Measurements from ENCODE around the gene LDB3.

The LDB3 gene

GRCh38 chr10:86693275-86693674 lies 25.0 kb downstream of the LDB3 start:
- no peaks in the 10 kb centered on the region for H3K36me3 ChIP-seq (ENCODE audit: control insufficient read depth, low read length)
- H4K20me1 ChIP-seq (ENCODE audit: control insufficient read depth, insufficient read depth, low read depth, low read length) = no peaks in the 10 kb centered on the region
- H3K9me3 ChIP-seq (ENCODE audit: control insufficient read depth, insufficient read depth, low read length) = no peaks in the 10 kb centered on the region
- TF ChIP-seq, protein P1, sequence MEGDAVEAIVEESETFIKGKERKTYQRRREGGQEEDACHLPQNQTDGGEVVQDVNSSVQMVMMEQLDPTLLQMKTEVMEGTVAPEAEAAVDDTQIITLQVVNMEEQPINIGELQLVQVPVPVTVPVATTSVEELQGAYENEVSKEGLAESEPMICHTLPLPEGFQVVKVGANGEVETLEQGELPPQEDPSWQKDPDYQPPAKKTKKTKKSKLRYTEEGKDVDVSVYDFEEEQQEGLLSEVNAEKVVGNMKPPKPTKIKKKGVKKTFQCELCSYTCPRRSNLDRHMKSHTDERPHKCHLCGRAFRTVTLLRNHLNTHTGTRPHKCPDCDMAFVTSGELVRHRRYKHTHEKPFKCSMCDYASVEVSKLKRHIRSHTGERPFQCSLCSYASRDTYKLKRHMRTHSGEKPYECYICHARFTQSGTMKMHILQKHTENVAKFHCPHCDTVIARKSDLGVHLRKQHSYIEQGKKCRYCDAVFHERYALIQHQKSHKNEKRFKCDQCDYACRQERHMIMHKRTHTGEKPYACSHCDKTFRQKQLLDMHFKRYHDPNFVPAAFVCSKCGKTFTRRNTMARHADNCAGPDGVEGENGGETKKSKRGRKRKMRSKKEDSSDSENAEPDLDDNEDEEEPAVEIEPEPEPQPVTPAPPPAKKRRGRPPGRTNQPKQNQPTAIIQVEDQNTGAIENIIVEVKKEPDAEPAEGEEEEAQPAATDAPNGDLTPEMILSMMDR (IDR thresholded peaks at IDR 0.05; ENCODE audit: low read depth, low read length, poor library complexity, severe bottlenecking) = no peak
- no peak for TF ChIP-seq EZH2phosphoT487 (IDR thresholded peaks at IDR 0.05; ENCODE audit: borderline replicate concordance, low read length)
- no peaks in the 10 kb centered on the region for H3K9me2 ChIP-seq (replicated peaks; ENCODE audit: control insufficient read depth, low read length)
- peaks cover 8% of the 10 kb centered on the region for H3K27me3 ChIP-seq (ENCODE audit: control insufficient read depth, low read length)
- H3K4me2 ChIP-seq (ENCODE audit: low read length) = no peak overlapping the region
- peaks cover 2% of the 10 kb centered on the region; the same call in 1 of the 2 replicates for H3K4me1 ChIP-seq (ENCODE audit: control insufficient read depth, low read length)
- H3K27ac ChIP-seq (ENCODE audit: low read depth, low read length) = no peak overlapping the region
- H3F3A ChIP-seq (ENCODE audit: control insufficient read depth, insufficient read depth) = no peaks in the 10 kb centered on the region
- H3K79me2 ChIP-seq (ENCODE audit: control insufficient read depth, low read length) = no peaks in the 10 kb centered on the region
- H3K4me3 ChIP-seq (ENCODE audit: low read length) = no peak overlapping the region

DNA sequence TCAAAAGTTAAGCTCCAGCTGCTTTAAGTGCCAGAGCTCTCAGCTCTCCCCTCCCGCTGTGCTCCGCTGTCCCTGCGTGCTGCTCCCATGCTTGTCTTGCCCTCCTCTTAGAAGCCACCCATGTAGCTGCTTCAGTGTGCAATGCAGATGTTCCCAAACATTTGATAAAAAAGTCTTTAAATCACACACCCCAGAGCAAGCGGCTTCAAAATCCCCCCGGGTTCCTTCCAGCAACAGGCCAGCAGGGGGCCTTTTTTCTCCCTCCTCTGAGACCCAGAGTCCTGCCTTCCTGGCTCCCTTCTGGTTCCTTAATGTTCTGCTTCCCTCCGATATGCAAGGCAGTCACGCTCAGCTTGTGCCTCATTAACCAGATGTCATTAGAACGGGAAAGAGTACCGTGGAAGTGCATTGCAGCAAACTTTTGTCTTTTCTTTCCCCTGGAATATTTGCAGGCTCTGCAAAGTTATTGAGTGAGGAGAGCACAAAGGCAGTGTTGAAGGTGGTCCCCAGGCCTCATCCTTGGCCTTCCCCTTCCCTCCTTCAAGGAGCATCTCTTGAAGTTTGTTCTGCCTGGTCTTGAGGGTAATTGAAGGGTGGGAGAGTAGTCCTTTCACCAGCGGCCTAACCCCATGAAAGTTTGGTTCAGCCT lies 25.5 kb downstream of the LDB3 start:
- Histone ChIP-seq H3K4me3 (ENCODE audit: low read length) (no peak overlapping the region), H3K9me2 (replicated peaks; ENCODE audit: control insufficient read depth, low read length) (no peaks in the 10 kb centered on the region), H3K9me3 (ENCODE audit: control insufficient read depth, insufficient read depth, low read length) (no peaks in the 10 kb centered on the region), H3K79me2 (ENCODE audit: control insufficient read depth, low read length) (no peaks in the 10 kb centered on the region), H3K4me1 (ENCODE audit: control insufficient read depth, low read length) (no peaks in the 10 kb centered on the region), H4K20me1 (ENCODE audit: control insufficient read depth, insufficient read depth, low read depth, low read length) (no peaks in the 10 kb centered on the region), H3K27me3 (ENCODE audit: control insufficient read depth, low read length) (peaks cover 8% of the 10 kb centered on the region), H3K36me3 (ENCODE audit: control insufficient read depth, low read length) (no peaks in the 10 kb centered on the region), H3F3A (ENCODE audit: control insufficient read depth, insufficient read depth) (no peaks in the 10 kb centered on the region), H3K27ac (ENCODE audit: low read depth, low read length) (no peak overlapping the region), H3K4me2 (ENCODE audit: low read length) (no peak overlapping the region)
- TF ChIP-seq, protein P1 (IDR thresholded peaks at IDR 0.05; ENCODE audit: low read depth, low read length, poor library complexity, severe bottlenecking) = peak; percentile 68
- TF ChIP-seq EZH2phosphoT487 (IDR thresholded peaks at IDR 0.05; ENCODE audit: borderline replicate concordance, low read length) = no peak

DNA sequence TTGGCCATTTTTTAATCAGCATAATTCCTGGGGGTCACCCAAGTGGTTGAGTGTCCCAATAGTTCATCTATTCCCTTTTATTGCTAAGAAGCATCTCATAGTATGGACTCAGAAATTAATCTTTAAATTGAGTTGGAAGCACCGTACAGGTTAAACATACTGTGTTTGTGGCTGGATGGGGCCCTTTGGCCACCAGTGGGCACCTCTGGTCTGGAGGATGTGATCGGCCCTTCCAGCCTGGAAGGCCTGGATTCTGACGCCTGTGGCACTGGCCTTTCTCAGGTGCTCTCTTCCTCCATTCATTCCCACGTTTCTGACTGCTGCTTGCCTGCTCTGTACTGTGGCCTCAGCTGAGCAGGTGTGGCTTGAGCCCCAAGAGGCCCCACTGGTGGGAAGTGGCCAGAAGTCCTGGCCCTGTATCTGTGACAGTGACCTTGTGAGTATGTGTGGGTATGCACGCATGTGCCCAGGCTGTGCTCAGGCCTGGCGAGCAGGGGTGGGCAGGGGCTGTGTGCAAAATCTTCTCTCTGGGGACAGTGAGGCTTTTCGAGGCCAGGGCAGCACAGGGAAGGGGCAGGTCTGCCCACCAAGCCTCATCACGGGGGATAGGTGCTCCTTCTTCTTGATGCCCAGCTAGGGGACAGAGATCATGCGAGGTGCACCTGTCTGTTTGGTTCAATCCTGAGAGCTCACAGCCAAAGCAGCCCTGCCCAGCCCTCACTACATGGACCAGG lies 30.1 kb downstream of the LDB3 start:
- H3K9me2 ChIP-seq (replicated peaks; ENCODE audit: control insufficient read depth, low read length) = no peaks in the 10 kb centered on the region
- peaks cover 8% of the 10 kb centered on the region for H3K27me3 ChIP-seq (ENCODE audit: control insufficient read depth, low read length)
- no peaks in the 10 kb centered on the region for H3K79me2 ChIP-seq (ENCODE audit: control insufficient read depth, low read length)
- H3K4me2 ChIP-seq (ENCODE audit: low read length) = no peak overlapping the region
- no peaks in the 10 kb centered on the region for H3K9me3 ChIP-seq (ENCODE audit: control insufficient read depth, insufficient read depth, low read length)
- no peaks in the 10 kb centered on the region for H4K20me1 ChIP-seq (ENCODE audit: control insufficient read depth, insufficient read depth, low read depth, low read length)
- H3F3A ChIP-seq (ENCODE audit: control insufficient read depth, insufficient read depth) = no peaks in the 10 kb centered on the region
- H3K4me1 ChIP-seq (ENCODE audit: control insufficient read depth, low read length) = no peaks in the 10 kb centered on the region
- TF ChIP-seq EZH2phosphoT487 (IDR thresholded peaks at IDR 0.05; ENCODE audit: borderline replicate concordance, low read length) = no peak
- TF ChIP-seq, protein P1 (IDR thresholded peaks at IDR 0.05; ENCODE audit: low read depth, low read length, poor library complexity, severe bottlenecking) = no peak
- H3K4me3 ChIP-seq (ENCODE audit: low read length) = no peak overlapping the region
- no peaks in the 10 kb centered on the region for H3K36me3 ChIP-seq (ENCODE audit: control insufficient read depth, low read length)
- H3K27ac ChIP-seq (ENCODE audit: low read depth, low read length) = no peak overlapping the region

Data from DOHH2 (cell line).